Activated B cell treated with CpG ODN at 0.5 μM for 24 hours (primary cell): ENCODE measurements around the gene NEGR1. TPM values are rescaled to one million over a fixed set of nuclear protein-coding genes. Genes with fewer than 3 reads are reported as not detected.

ENCODE experiments used
- ATAC-seq: fragments of 200-7000 bp; cut with Tn5 transposase; one replicate; pipeline ENCODE4 v1.10.0; 2021; ENCODE audit warnings: low read depth, mild to moderate bottlenecking, moderate library complexity
- CTCF ChIA-PET: fragments of 350-600 bp; sonication (Branson Sonifier 250); formaldehyde crosslinking; loops from one replicate; lab custom pipeline; 2021; ENCODE audit warnings: antibody characterized with exemption; lab: Charles Lee
- POLR2A ChIA-PET: fragments of 350-600 bp; sonication (Branson Sonifier 250); formaldehyde crosslinking; loops from one replicate; lab custom pipeline; 2021; ENCODE audit warnings: antibody characterized with exemption; lab: Charles Lee
- DNase-seq: peaks from one replicate; pipeline ENCODE4 v3.0.0; 2022
- H3K27ac Mint-ChIP-seq: one replicate; pipeline ENCODE4 v1.8.0; 2020; ENCODE audit warnings: mixed read lengths
- H3K27me3 Mint-ChIP-seq: one replicate; pipeline ENCODE4 v1.8.0; 2021; ENCODE audit warnings: mixed read lengths
- H3K36me3 Mint-ChIP-seq: one replicate; pipeline ENCODE4 v1.8.0; 2021; ENCODE audit warnings: low read depth, mixed read lengths
- H3K4me1 Mint-ChIP-seq: one replicate; pipeline ENCODE4 v1.8.0; 2021; ENCODE audit warnings: mixed read lengths
- H3K4me3 Mint-ChIP-seq: one replicate; pipeline ENCODE4 v1.8.0; 2020; ENCODE audit warnings: mild to moderate bottlenecking, mixed read lengths
- H3K9me3 Mint-ChIP-seq: one replicate; pipeline ENCODE4 v1.8.0; 2020; ENCODE audit warnings: mixed read lengths
- CTCF ChIP-seq: fragments of 200-600 bp; IDR thresholded peaks from one replicate; pipeline ENCODE4 v1.8.0; 2022; ENCODE audit warnings: antibody characterized with exemption, mild to moderate bottlenecking
- intact Hi-C: fragments of 100-400 bp; cut with micrococcal nuclease; formaldehyde crosslinking; loops from one replicate; pipeline ENCODE4 v1.15.1; 2024
- total RNA-seq: library from RNA; stranded (reverse); gene quantifications from 2 replicates; pipeline ENCODE4 v1.2.3, GENCODE V29; 2022

Gene NEGR1
- total RNA-seq, 1 donor from 2014 or later, result not detected

GRCh38 chr1:72140222-72140621 is 142.1 kb downstream of the NEGR1 start:
- intact Hi-C loops, result no loop called here
- Mint-ChIP-seq H3K27me3 (no peaks in the 10 kb centered on the region), H3K27ac (no peak overlapping the region), H3K4me3 (no peak overlapping the region), H3K9me3 (peaks cover 7% of the 10 kb centered on the region), H3K36me3 (no peaks in the 10 kb centered on the region), H3K4me1 (no peaks in the 10 kb centered on the region)
- ChIA-PET POLR2A (no interaction called here), CTCF (no interaction called here)
- DNase-seq (no peak), ATAC-seq (no peak)
- no peak for TF ChIP-seq CTCF

- intact Hi-C loops, result no loop called here
- ATAC-seq, result no peak
- POLR2A ChIA-PET, result no interaction called here
- peaks cover 7% of the 10 kb centered on the region for H3K9me3 Mint-ChIP-seq
- CTCF ChIA-PET, result no interaction called here
- DNase-seq, result no peak
- no peak overlapping the region for H3K27ac Mint-ChIP-seq
- H3K4me3 Mint-ChIP-seq, result no peak overlapping the region
- H3K4me1 Mint-ChIP-seq, result no peaks in the 10 kb centered on the region
- no peaks in the 10 kb centered on the region for H3K27me3 Mint-ChIP-seq
- TF ChIP-seq CTCF, result no peak
- no peaks in the 10 kb centered on the region for H3K36me3 Mint-ChIP-seq
Measured at GRCh38 chr1:72137656-72138055, 144.7 kb downstream of the NEGR1 start.

DNA sequence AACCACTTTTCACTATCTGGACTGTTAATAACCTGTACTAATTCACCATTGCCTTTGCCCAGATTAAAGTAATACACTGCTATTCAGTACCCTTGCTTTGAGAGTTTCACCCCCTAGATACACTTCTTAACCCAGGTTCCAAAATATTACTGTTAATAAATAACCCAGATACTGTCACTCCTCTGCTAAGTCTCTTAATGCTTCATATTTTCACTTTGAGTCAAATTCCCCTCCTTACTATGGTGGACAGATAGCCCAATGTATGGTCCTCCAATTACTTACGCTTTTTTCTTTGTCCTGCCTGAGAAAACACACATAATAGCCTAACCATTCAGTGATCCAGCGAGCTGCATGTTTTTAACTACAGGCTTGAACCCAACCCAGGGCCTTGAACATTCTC is 152.5 kb downstream of the NEGR1 start:
- Mint-ChIP-seq H3K4me1 (no peaks in the 10 kb centered on the region), H3K9me3 (no peaks in the 10 kb centered on the region), H3K27me3 (no peaks in the 10 kb centered on the region), H3K27ac (no peak overlapping the region), H3K36me3 (no peaks in the 10 kb centered on the region), H3K4me3 (no peak overlapping the region)
- ChIA-PET POLR2A (no interaction called here), CTCF (no interaction called here)
- DNase-seq (no peak), ATAC-seq (no peak)
- intact Hi-C loops, result no loop called here
- TF ChIP-seq CTCF, result no peak

GRCh38 chr1:72122099-72122880 is 160.0 kb downstream of the NEGR1 start:
- Mint-ChIP-seq H3K4me3 (no peak overlapping the region), H3K4me1 (no peaks in the 10 kb centered on the region), H3K27me3 (no peaks in the 10 kb centered on the region), H3K9me3 (no peaks in the 10 kb centered on the region), H3K36me3 (no peaks in the 10 kb centered on the region), H3K27ac (no peak overlapping the region)
- ChIA-PET CTCF (no interaction called here), POLR2A (no interaction called here)
- DNase-seq (no peak), ATAC-seq (no peak)
- no peak for TF ChIP-seq CTCF
- intact Hi-C loops, result no loop called here

DNA sequence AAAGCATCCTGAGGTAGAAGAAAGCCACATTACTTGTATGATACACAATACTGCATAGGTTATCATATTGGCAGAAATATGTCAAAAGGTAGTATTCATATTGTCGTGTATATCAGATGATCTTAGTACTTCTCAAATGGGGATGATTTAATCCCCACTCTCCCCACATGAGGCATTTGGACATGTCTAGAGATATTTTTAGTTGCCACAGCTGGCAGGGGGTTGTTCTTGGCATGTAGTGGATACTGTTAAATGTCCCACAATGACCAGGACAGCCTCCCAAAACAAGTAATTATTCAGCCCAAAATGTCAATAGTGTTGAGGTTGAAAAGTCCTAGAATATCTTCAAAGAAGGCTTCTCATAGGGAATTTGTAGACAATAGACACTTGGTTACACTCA is 162.8 kb downstream of the NEGR1 start:
- no peak for TF ChIP-seq CTCF
- CTCF ChIA-PET, result no interaction called here
- intact Hi-C loops, result no loop called here
- H3K27ac Mint-ChIP-seq, result no peak overlapping the region
- no peaks in the 10 kb centered on the region for H3K27me3 Mint-ChIP-seq
- no peak for DNase-seq
- H3K9me3 Mint-ChIP-seq, result no peaks in the 10 kb centered on the region
- POLR2A ChIA-PET, result no interaction called here
- no peak for ATAC-seq
- no peaks in the 10 kb centered on the region for H3K36me3 Mint-ChIP-seq
- no peaks in the 10 kb centered on the region for H3K4me1 Mint-ChIP-seq
- H3K4me3 Mint-ChIP-seq, result no peak overlapping the region
